GM10266 (cell line): ENCODE data around the gene NKD1.

Experiments used
- DNase-seq: peaks from one replicate; pipeline ENCODE4 v3.0.0; 2012; ENCODE audit errors: extremely low spot score
- CTCF ChIP-seq: IDR thresholded peaks from 2 replicates; pipeline ENCODE4 v1.5.1; 2012; ENCODE audit warnings: mild to moderate bottlenecking, low read depth; ENCODE audit not compliant: control insufficient read depth, insufficient read depth; ENCODE audit errors: missing control alignments

NKD1 gene

GRCh38 chr16:50539053-50539695, 9.0 kb upstream of the NKD1 start:
- no peak for TF ChIP-seq CTCF

GRCh38 chr16:50539822-50540710, 8.1 kb upstream of the NKD1 start:
- TF ChIP-seq CTCF: no peak
- DNase-seq: no peak

More at GRCh38 chr16:50539053-50539695, 9.0 kb upstream of the NKD1 start:
- no peak for DNase-seq

- no peak for DNase-seq
- no peak for TF ChIP-seq CTCF
Measured at GRCh38 chr16:50540711-50541007, 7.5 kb upstream of the NKD1 start.

GRCh38 chr16:50542703-50543102, 5.5 kb upstream of the NKD1 start:
- no peak for DNase-seq

GRCh38 chr16:50546125-50546524, 2.1 kb upstream of the NKD1 start:
- TF ChIP-seq CTCF: no peak
- DNase-seq: no peak

More at GRCh38 chr16:50542703-50543102, 5.5 kb upstream of the NKD1 start:
- no peak for TF ChIP-seq CTCF

- DNase-seq: peak; percentile 64
Measured at GRCh38 chr16:50547340-50548124, 664 bp upstream of the NKD1 start.

More at GRCh38 chr16:50547340-50548124, 664 bp upstream of the NKD1 start:
- TF ChIP-seq CTCF: peak; percentile 55
